Peyer's patch (tissue), 4 donors: Measurements from ENCODE around the gene ARHGAP21. TPM values are rescaled to one million over a fixed set of nuclear protein-coding genes. Genes with fewer than 3 reads are reported as not detected.
"Not testable (repeated sequence)": the region's sequence is repeated elsewhere in the genome, so short reads cannot be mapped to it uniquely, and the experiment has no call there.

Experiments
- DNase-seq, 3 donors: peaks; one replicate each; pipeline ENCODE4 v3.0.0-alpha.2; 2017 to 2019
- H3K27ac ChIP-seq, 4 donors: fragments of 200-600 bp; sonication (generic); one replicate each; pipeline ENCODE4 v1.5.1; 2016 to 2019
- H3K27me3 ChIP-seq, 2 donors: fragments of 200-600 bp; sonication (generic); one replicate each; pipeline ENCODE4 v1.5.1; 2019
- H3K36me3 ChIP-seq, 3 donors: fragments of 200-600 bp; sonication (generic); one replicate each; pipeline ENCODE4 v1.5.1; 2016 to 2019
- H3K4me1 ChIP-seq, 4 donors: fragments of 200-600 bp; sonication (generic); one replicate each; pipeline ENCODE4 v1.5.1; 2016 to 2019
- H3K4me3 ChIP-seq, 4 donors: fragments of 200-600 bp; sonication (generic); 1 replicate in 3 of 4; 2 replicates in 1 of 4; pipeline ENCODE4 v1.5.1; 2016 to 2019; ENCODE audit warnings: mild to moderate bottlenecking in 1 of 4
- H3K9me3 ChIP-seq, 4 donors: fragments of 200-600 bp; sonication (generic); one replicate each; pipeline ENCODE4 v1.5.1; 2016 to 2019; ENCODE audit warnings: mild to moderate bottlenecking in 1 of 4
- CTCF ChIP-seq, 6 experiments: fragments of 450-650 bp in 4 of 6; fragments of 200-600 bp in 2 of 6; sonication (generic) in 1 of 6; IDR thresholded peaks; one replicate each; pipeline ENCODE4 v1.5.1; 2017 to 2019; ENCODE audit warnings: antibody characterized with exemption in 6 of 6, mild to moderate bottlenecking in 3 of 6, moderate library complexity in 1 of 6
- POLR2A ChIP-seq, 2 donors: fragments of 450-650 bp; IDR thresholded peaks; one replicate each; pipeline ENCODE4 v1.5.1; 2017; ENCODE audit warnings: antibody characterized with exemption in 2 of 2, mild to moderate bottlenecking in 2 of 2, moderate library complexity in 2 of 2
- total RNA-seq, 4 donors: library from RNA; depleted of rRNA; stranded (reverse); fragments of >200 nt; gene quantifications; one replicate each; pipeline ENCODE4 v1.1.0, GENCODE V29; 2016

The ARHGAP21 gene
- total RNA-seq, 4 donors from 2014 or later = 64.8 to 91.6 (median 69.8) TPM

GRCh38 chr10:24726626-24727025, 2.9 kb upstream of the ARHGAP21 start:
- no peaks in the 10 kb centered on the region for H3K9me3 ChIP-seq
- no peaks in the 10 kb centered on the region for H3K36me3 ChIP-seq

DNA sequence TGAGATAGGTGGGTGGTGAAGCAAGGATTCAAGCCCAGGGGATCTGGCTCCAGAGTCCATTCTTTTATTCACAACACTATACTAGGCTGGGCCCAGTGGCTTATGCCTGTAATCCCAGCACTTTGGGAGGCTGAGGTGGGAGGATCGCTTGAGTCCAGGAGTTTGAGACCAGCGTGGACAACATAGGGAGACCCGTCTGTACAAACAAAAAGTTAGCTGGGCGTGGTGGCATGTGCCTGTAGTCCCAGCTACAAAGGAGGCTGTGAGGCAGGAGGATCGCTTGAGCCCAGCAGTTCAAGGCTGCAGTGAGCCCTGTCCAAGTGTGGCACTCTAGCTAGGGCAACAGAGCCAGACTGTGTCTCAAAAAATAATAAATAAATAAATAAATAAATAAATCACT, 2.3 kb upstream of the ARHGAP21 start:
- H3K27me3 ChIP-seq, H3K27ac ChIP-seq, H3K4me3 ChIP-seq, H3K9me3 ChIP-seq, DNase-seq, H3K4me1 ChIP-seq, H3K36me3 ChIP-seq: not testable (repeated sequence)

More at GRCh38 chr10:24726626-24727025, 2.9 kb upstream of the ARHGAP21 start:
- TF ChIP-seq POLR2A (IDR thresholded peaks at IDR 0.05) = no peak
- no peak for TF ChIP-seq CTCF (IDR thresholded peaks at IDR 0.05)
- H3K27me3 ChIP-seq = no peaks in the 10 kb centered on the region
- H3K4me3 ChIP-seq = no peak overlapping the region
- peaks cover 0 to 3% (median 0%) of the 10 kb centered on the region in 4 donors for H3K4me1 ChIP-seq
- DNase-seq = no peak
- H3K27ac ChIP-seq = no peak overlapping the region

DNA sequence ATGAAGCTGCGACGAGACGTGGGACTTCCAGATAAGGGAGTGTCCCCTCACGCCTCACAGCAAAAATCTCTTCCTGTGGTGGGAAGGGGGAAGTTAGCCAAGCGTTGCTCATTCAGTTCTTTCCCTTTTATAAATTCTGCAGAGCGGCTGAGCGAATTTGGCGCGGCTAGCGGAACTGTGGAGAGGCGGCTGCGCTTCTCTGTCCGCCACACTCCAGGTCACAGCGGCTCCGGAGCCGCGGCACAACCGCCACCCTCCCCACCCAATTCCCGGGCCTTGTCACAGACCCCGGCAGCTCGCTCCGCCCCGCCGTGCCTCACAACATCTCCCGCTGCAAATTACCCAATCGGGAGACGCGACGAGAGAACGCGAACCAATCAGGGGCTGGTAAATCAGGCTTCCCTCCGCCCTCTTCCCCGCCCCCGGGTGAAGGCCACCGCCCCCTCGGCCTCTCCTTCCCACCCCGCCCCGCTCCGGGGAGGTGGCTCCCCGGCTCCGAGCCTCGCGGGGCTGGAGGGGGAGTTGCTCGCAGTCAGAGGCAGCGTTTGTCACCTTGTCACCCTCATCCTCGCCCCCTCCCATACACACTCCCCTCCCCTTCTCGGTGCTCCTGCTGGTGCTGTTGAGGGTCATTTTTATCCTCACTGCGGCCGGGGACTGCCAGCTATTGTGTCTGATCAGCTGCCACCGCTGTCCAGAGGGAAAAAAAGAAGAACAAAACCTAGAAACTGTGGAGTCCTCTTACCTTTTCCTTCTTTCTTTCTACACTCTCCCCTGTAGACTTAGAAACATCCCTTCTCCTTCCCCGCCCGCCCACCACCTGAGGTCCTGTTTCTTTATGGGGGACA, 918 bp upstream of the ARHGAP21 start:
- H3K27ac ChIP-seq = peak overlapping the region; percentile 86 to 99 (median 96)
- H3K4me1 ChIP-seq = peaks cover 0 to 17% (median 0%) of the 10 kb centered on the region in 4 donors
- TF ChIP-seq CTCF (IDR thresholded peaks at IDR 0.05) (no peak), POLR2A (IDR thresholded peaks at IDR 0.05) (peak; percentile 92 to 97)
- no peaks in the 10 kb centered on the region for H3K27me3 ChIP-seq
- H3K36me3 ChIP-seq = no peaks in the 10 kb centered on the region
- peak; percentile 98 to 99 (median 99) for DNase-seq
- H3K4me3 ChIP-seq = peak overlapping the region; percentile 52 to 92 (median 74)
- no peaks in the 10 kb centered on the region for H3K9me3 ChIP-seq

- Histone ChIP-seq H3K27me3 (no peaks in the 10 kb centered on the region), H3K27ac (peak overlapping the region; percentile 86 to 99 (median 96))
- peak in 2 of 3 donors; percentile 65 to 73 for DNase-seq
Observed at GRCh38 chr10:24723386-24723787, 300 bp downstream of the ARHGAP21 start.

GRCh38 chr10:24722676-24723385, 856 bp downstream of the ARHGAP21 start:
- Histone ChIP-seq H3K36me3 (no peaks in the 10 kb centered on the region), H3K9me3 (no peaks in the 10 kb centered on the region), H3K27me3 (no peaks in the 10 kb centered on the region), H3K4me1 (peaks cover 0 to 34% (median 0%) of the 10 kb centered on the region in 4 donors), H3K4me3 (peak overlapping the region; percentile 64 to 92 (median 86)), H3K27ac (peak overlapping the region; percentile 86 to 99 (median 96))
- TF ChIP-seq CTCF (IDR thresholded peaks at IDR 0.05) (no peak), POLR2A (IDR thresholded peaks at IDR 0.05) (no peak)
- peak; percentile 50 to 79 (median 67) for DNase-seq

More at GRCh38 chr10:24723386-24723787, 300 bp downstream of the ARHGAP21 start:
- H3K4me1 ChIP-seq = peaks cover 0 to 28% (median 0%) of the 10 kb centered on the region in 4 donors
- H3K9me3 ChIP-seq = no peaks in the 10 kb centered on the region
- TF ChIP-seq CTCF (IDR thresholded peaks at IDR 0.05) (no peak), POLR2A (IDR thresholded peaks at IDR 0.05) (no peak)
- H3K36me3 ChIP-seq = no peaks in the 10 kb centered on the region
- peak overlapping the region; percentile 64 to 92 (median 86) for H3K4me3 ChIP-seq
